H1 (cell line): ENCODE results near the gene NEURL1B. TPM values are rescaled to one million over a fixed set of nuclear protein-coding genes. Genes with fewer than 3 reads are reported as not detected.

Experiments used
- HDAC6 ChIP-seq: IDR thresholded peaks from one replicate; pipeline ENCODE4 v1.7.1; 2012; ENCODE audit warnings: low read depth, mild to moderate bottlenecking, inconsistent platforms, low read length, moderate library complexity
- TBP ChIP-seq: IDR thresholded peaks from 2 replicates; pipeline ENCODE4 v1.6.1; 2011; ENCODE audit warnings: low read depth, low read length, improper control_type of control experiment
- TCF12 ChIP-seq: IDR thresholded peaks from 2 replicates; pipeline ENCODE4 v1.6.1; 2011; ENCODE audit warnings: low read depth, mild to moderate bottlenecking, low read length
- polyA plus RNA-seq, 7 experiments: library from polyadenylated mRNA; depleted of rRNA in 3 of 7; stranded (reverse) in 5 of 7; unstranded in 2 of 7; fragments of >200 nt in 5 of 7; fragments of 200-250 nt in 2 of 7; gene quantifications; 1 replicate in 5 of 7; 2 replicates in 1 of 7; 4 replicates in 1 of 7; pipeline versions ENCODE4 v1.2.1 to v1.2.3, GENCODE V29; 2011 to 2013; ENCODE audit warnings: missing spikeins in 2 of 7, mixed read lengths in 2 of 7
- total RNA-seq: library from RNA; stranded (reverse); fragmentation: NEBNext Ultra II Directional; extraction: Animal tissue kit (Norgen Biotek cat#: 25700); gene quantifications from 2 replicates; pipeline ENCODE4 v1.2.1, GENCODE V29; 2021

NEURL1B gene
- total and polyA plus RNA-seq, 2 of the 8 experiments (the other 6 are each of a cell fraction or from before 2014, with no cell fraction given), result 3.3 to 6.1 TPM

- no peak for TF ChIP-seq HDAC6
- TF ChIP-seq TBP, result no peak
- TF ChIP-seq TCF12, result no peak
Measured at GRCh38 chr5:172727551-172727950, 86.5 kb downstream of the NEURL1B start (continued).
